Measurements from ENCODE around the gene ASCC3. TPM values are rescaled to one million over a fixed set of nuclear protein-coding genes. Genes with fewer than 3 reads are reported as not detected.
A peak's percentile ranks its signal among the peaks of the same experiment; 100 is the strongest.

ASCC3 gene
- total RNA-seq, 1 donor from 2014 or later, result 75.3 TPM

DNA sequence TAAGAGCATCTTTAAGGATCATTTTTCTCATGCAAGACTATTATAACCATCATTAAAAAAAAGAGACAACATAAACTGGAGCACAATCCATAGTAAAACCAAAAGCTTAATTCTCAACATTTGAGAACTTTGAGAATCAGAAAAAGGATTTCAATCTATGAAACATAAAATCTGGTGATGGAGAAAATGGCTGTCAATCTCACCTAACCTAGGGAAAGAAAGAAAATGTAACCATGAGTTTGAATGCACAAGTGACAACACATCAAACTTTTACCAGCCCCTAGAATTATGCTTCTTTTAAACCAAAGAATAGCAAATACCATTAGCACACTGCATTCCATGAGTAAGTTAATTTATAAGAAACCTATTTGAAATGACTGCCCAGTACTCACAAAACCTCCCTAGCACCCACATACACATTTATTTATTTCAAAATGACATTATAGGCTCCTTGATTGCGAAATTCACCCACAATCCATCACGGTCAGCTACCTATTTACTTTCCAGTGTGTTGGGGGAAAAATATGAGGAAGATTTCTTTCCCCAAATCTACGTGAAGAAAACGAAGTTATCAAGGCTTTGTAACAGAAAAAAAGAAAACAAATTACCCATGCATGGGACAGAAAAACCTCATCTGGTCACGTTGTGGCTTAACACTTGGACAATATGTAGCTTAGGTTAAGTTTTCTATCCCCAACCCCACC is 828 bp downstream of the ASCC3 start:
- H3K27ac Mint-ChIP-seq, result no peak overlapping the region
- peak overlapping the region; percentile 97 for H3K4me3 Mint-ChIP-seq
- H3K79me2 ChIP-seq (ENCODE audit: low read depth), result peaks cover 68% of the 10 kb centered on the region
- H3K27ac ChIP-seq, result peak overlapping the region; percentile 90
- H3K4me1 Mint-ChIP-seq, result peaks cover 30% of the 10 kb centered on the region
- peaks cover 46% of the 10 kb centered on the region for H3K4me1 ChIP-seq
- peak overlapping the region; percentile 93 for H3K4me2 ChIP-seq
- no peaks in the 10 kb centered on the region for H3K36me3 ChIP-seq
- no peaks in the 10 kb centered on the region for H3K36me3 Mint-ChIP-seq
- no peaks in the 10 kb centered on the region for H3K9me3 ChIP-seq (ENCODE audit: low read depth)
- peak overlapping the region; percentile 99 for H2AFZ ChIP-seq (replicated peaks)
- no peaks in the 10 kb centered on the region for H3K27me3 ChIP-seq
- no peaks in the 10 kb centered on the region for H4K20me1 ChIP-seq (ENCODE audit: low read depth)
- no peaks in the 10 kb centered on the region for H3K9me3 Mint-ChIP-seq
- H3K27me3 Mint-ChIP-seq (ENCODE audit: insufficient read depth, low read depth), result peaks cover 4% of the 10 kb centered on the region
- TF ChIP-seq CTCF (IDR thresholded peaks at IDR 0.05), result no peak
- TF ChIP-seq EZH2 (IDR thresholded peaks at IDR 0.05), result no peak
- TF ChIP-seq EZH2phosphoT487 (IDR thresholded peaks at IDR 0.05), result no peak
- DNase-seq (ENCODE audit: low spot score), result no peak
- peak overlapping the region; percentile 58 for H3K9ac ChIP-seq
- H3K4me3 ChIP-seq, result peak overlapping the region; percentile 81
- H3F3A ChIP-seq (ENCODE audit: low read depth), result peaks cover 30% of the 10 kb centered on the region

DNA sequence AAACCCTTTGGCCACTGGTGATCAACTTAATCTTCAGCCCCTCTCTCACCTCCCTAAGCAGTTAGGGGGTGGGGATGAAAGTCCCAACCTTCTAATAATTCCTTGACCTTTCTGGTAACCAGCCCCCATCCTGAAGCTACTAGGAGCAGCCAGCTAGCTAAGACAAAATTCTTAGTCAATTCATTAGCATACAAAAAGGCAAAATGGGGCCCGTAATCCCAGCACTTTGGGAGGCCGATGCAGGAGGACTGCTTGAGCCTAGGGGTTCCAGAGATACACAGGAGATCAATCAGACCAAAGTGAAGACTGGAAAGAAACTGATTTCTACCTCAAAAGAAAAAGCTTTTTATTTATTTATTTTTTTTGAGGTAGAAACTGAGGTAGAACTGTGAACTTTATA is 1.8 kb downstream of the ASCC3 start:
- H3K36me3 Mint-ChIP-seq, result peaks cover 3% of the 10 kb centered on the region
- Histone ChIP-seq H2AFZ (replicated peaks) (no peak overlapping the region), H3K4me3 (peak overlapping the region; percentile 81), H3K4me2 (peak overlapping the region; percentile 93), H3K27ac (no peak overlapping the region), H3F3A (ENCODE audit: low read depth) (peaks cover 30% of the 10 kb centered on the region), H3K9me3 (ENCODE audit: low read depth) (no peaks in the 10 kb centered on the region), H3K9ac (no peak overlapping the region), H3K4me1 (peaks cover 46% of the 10 kb centered on the region), H4K20me1 (ENCODE audit: low read depth) (no peaks in the 10 kb centered on the region), H3K36me3 (no peaks in the 10 kb centered on the region), H3K27me3 (no peaks in the 10 kb centered on the region), H3K79me2 (ENCODE audit: low read depth) (peaks cover 78% of the 10 kb centered on the region)
- H3K4me1 Mint-ChIP-seq, result peaks cover 30% of the 10 kb centered on the region
- H3K27ac Mint-ChIP-seq, result no peak overlapping the region
- H3K4me3 Mint-ChIP-seq, result peak overlapping the region; percentile 58
- peak; percentile 32 for DNase-seq (ENCODE audit: low spot score)
- peaks cover 4% of the 10 kb centered on the region for H3K27me3 Mint-ChIP-seq (ENCODE audit: insufficient read depth, low read depth)
- H3K9me3 Mint-ChIP-seq, result peaks cover 2% of the 10 kb centered on the region
- TF ChIP-seq CTCF (IDR thresholded peaks at IDR 0.05), result no peak
- no peak for TF ChIP-seq EZH2 (IDR thresholded peaks at IDR 0.05)
- no peak for TF ChIP-seq EZH2phosphoT487 (IDR thresholded peaks at IDR 0.05)

DNA sequence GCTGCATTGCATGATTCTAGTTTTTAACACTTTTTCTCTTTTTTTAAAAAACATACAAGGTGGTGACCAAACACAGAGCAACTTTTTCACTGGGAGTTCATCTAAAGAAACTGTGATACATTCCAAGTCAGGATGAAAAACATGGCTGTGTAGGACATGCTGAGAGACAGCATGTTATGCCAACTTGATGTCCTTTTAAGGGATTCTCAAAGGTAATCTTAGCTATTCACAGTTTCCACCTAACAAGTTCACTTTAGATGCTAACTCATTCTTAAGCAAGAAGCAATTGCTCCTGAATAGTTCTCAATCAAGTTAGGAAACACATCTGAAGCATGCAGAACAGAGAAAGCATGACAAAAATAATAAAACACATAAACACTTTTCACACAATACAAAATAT is 3.3 kb downstream of the ASCC3 start:
- no peak overlapping the region for H3K27ac Mint-ChIP-seq
- no peak overlapping the region for H3K4me3 Mint-ChIP-seq
- peaks cover 2% of the 10 kb centered on the region for H3K27me3 Mint-ChIP-seq (ENCODE audit: insufficient read depth, low read depth)
- Histone ChIP-seq H3K36me3 (no peaks in the 10 kb centered on the region), H3F3A (ENCODE audit: low read depth) (peaks cover 30% of the 10 kb centered on the region), H3K4me2 (peak overlapping the region; percentile 93), H4K20me1 (ENCODE audit: low read depth) (no peaks in the 10 kb centered on the region), H3K9ac (no peak overlapping the region), H2AFZ (replicated peaks) (no peak overlapping the region), H3K9me3 (ENCODE audit: low read depth) (no peaks in the 10 kb centered on the region), H3K27me3 (no peaks in the 10 kb centered on the region), H3K4me1 (peaks cover 46% of the 10 kb centered on the region), H3K79me2 (ENCODE audit: low read depth) (peaks cover 93% of the 10 kb centered on the region), H3K4me3 (no peak overlapping the region), H3K27ac (no peak overlapping the region)
- H3K4me1 Mint-ChIP-seq, result peaks cover 30% of the 10 kb centered on the region
- peaks cover 7% of the 10 kb centered on the region for H3K9me3 Mint-ChIP-seq
- peaks cover 11% of the 10 kb centered on the region for H3K36me3 Mint-ChIP-seq
- DNase-seq (ENCODE audit: low spot score), result no peak
- TF ChIP-seq CTCF (IDR thresholded peaks at IDR 0.05) (no peak), EZH2phosphoT487 (IDR thresholded peaks at IDR 0.05) (no peak), EZH2 (IDR thresholded peaks at IDR 0.05) (no peak)

Measured in neural progenitor cell (in vitro differentiated cells).